AG04449 (cell line): ENCODE results near the gene SIGLEC9.
A peak's percentile ranks its signal among the peaks of the same experiment; 100 is the strongest.

ENCODE experiments used
- CTCF ChIA-PET: fragments of 350-600 bp; formaldehyde crosslinking; extraction: SDS; loops from one replicate; lab custom pipeline; 2021; ENCODE audit warnings: antibody characterized with exemption; lab: Yijun Ruan, JAX
- POLR2A ChIA-PET: fragments of 400-600, 350-600 bp; formaldehyde crosslinking; extraction: SDS; loops from one replicate; lab custom pipeline; 2020; ENCODE audit warnings: antibody characterized with exemption, inconsistent platforms; lab: Yijun Ruan, JAX
- DNase-seq: peaks from one replicate; pipeline ENCODE4 v3.0.0-alpha.2; 2010; ENCODE audit warnings: low read depth, low spot score
- H3K4me3 ChIP-seq: 2 replicates; pipeline ENCODE4 v1.5.1; 2011; ENCODE audit warnings: low read depth, mild to moderate bottlenecking, control low read depth, low read length
- CTCF ChIP-seq: IDR thresholded peaks from one replicate; pipeline ENCODE4 v1.5.1; 2011; ENCODE audit warnings: mild to moderate bottlenecking, moderate library complexity, low read length, control low read depth, inconsistent platforms; ENCODE audit not compliant: insufficient read depth; ENCODE audit errors: missing control alignments

Gene SIGLEC9

GRCh38 chr19:51103926-51104341 lies 20.8 kb upstream of the SIGLEC9 start:
- H3K4me3 ChIP-seq: no peak overlapping the region
- ChIA-PET POLR2A (no interaction called here), CTCF (interaction anchor here (1.0 to 2.0 kb wide), 3 partner anchors 8 to 11 kb away, joined by 3 to 12 read pairs (median 4); no protein-coding TSS in a partner anchor)
- TF ChIP-seq CTCF: no peak
- DNase-seq: no peak

GRCh38 chr19:51107406-51108065 lies 17.2 kb upstream of the SIGLEC9 start:
- TF ChIP-seq CTCF: peak; percentile 7
- peak overlapping the region; percentile 92 for H3K4me3 ChIP-seq
- no peak for DNase-seq
- ChIA-PET POLR2A (no interaction called here), CTCF (no interaction called here)

GRCh38 chr19:51108066-51108804 lies 16.5 kb upstream of the SIGLEC9 start, which contains the start of gene CTU1:
CTU1 (minus strand) TSS chr19:51108409; CDS start chr19:51104569, 3,840 bp downstream.
- CTCF ChIA-PET: interaction anchor here (1.7 kb wide), 1 partner anchor 12 kb away, joined by 5 read pairs; no protein-coding TSS in a partner anchor
- peak within 1 kb of the TSS; percentile 92 for H3K4me3 ChIP-seq

GRCh38 chr19:51108805-51109146 lies 15.9 kb upstream of the SIGLEC9 start:
- peak overlapping the region; percentile 70 for H3K4me3 ChIP-seq
- ChIA-PET CTCF (interaction anchor here (1.7 kb wide), 1 partner anchor 12 kb away, joined by 5 read pairs; no protein-coding TSS in a partner anchor), POLR2A (no interaction called here)
- TF ChIP-seq CTCF: no peak
- no peak for DNase-seq

More at GRCh38 chr19:51108066-51108804, 16.5 kb upstream of the SIGLEC9 start, which contains the start of gene CTU1:
- TF ChIP-seq CTCF: no peak
- peak; percentile 96 for DNase-seq
- POLR2A ChIA-PET: no interaction called here

- ChIA-PET POLR2A (no interaction called here), CTCF (no interaction called here)
- no peak overlapping the region for H3K4me3 ChIP-seq
- no peak for TF ChIP-seq CTCF
- no peak for DNase-seq
These were observed 14.1 kb upstream of the SIGLEC9 start for GRCh38 chr19:51110666-51110971.

- CTCF ChIA-PET: no interaction called here
These were observed 13.1 kb upstream of the SIGLEC9 start for GRCh38 chr19:51111606-51112005.

More at GRCh38 chr19:51111606-51112005, 13.1 kb upstream of the SIGLEC9 start:
- no peak overlapping the region for H3K4me3 ChIP-seq
- POLR2A ChIA-PET: no interaction called here
- TF ChIP-seq CTCF: no peak
- no peak for DNase-seq
